ENCODE measurements around the gene MCM3AP. TPM values are rescaled to one million over a fixed set of nuclear protein-coding genes. Genes with fewer than 3 reads are reported as not detected.

MCM3AP gene
- total RNA-seq, 1 donor from 2014 or later: 58.8 TPM

DNA sequence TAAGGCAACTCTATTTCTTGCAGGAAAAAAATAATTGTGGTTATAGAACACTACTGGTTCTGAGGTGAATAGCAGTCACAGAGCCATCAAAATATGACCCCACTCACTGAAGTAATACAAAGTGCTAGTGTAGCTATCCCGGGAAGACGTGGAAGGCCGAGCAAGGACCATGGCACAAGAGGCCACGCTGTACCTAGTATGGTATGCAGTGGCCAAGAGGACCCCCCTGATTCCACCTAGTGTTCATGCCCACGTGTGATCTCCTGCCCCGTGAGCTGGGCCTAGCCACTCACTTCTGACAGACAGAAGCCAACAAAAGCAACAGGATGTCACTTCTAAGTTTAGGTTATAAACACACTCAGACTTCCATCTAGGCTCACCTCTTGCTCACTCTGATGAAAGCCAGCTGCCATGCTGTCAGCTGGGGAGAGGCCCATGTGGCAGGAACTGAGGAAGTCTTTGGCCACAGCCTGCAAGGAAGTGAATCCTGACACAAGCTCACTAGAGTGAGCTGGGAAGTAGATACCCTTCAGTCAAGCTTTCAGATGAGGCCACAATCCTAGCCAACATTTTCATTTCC lies 35.2 kb downstream of the MCM3AP start:
- no peak for DNase-seq
- Histone ChIP-seq H3K9me3 (replicated peaks) (no peaks in the 10 kb centered on the region), H3K27me3 (ENCODE audit: low read depth) (no peaks in the 10 kb centered on the region), H3K4me3 (no peak overlapping the region), H3K4me1 (peaks cover 25% of the 10 kb centered on the region), H3K27ac (replicated peaks) (peak overlapping the region; percentile 30), H3K36me3 (peaks cover 96% of the 10 kb centered on the region)
- intact Hi-C loops (cut with micrococcal nuclease): no loop called here
- TF ChIP-seq, protein P1, sequence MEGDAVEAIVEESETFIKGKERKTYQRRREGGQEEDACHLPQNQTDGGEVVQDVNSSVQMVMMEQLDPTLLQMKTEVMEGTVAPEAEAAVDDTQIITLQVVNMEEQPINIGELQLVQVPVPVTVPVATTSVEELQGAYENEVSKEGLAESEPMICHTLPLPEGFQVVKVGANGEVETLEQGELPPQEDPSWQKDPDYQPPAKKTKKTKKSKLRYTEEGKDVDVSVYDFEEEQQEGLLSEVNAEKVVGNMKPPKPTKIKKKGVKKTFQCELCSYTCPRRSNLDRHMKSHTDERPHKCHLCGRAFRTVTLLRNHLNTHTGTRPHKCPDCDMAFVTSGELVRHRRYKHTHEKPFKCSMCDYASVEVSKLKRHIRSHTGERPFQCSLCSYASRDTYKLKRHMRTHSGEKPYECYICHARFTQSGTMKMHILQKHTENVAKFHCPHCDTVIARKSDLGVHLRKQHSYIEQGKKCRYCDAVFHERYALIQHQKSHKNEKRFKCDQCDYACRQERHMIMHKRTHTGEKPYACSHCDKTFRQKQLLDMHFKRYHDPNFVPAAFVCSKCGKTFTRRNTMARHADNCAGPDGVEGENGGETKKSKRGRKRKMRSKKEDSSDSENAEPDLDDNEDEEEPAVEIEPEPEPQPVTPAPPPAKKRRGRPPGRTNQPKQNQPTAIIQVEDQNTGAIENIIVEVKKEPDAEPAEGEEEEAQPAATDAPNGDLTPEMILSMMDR (IDR thresholded peaks at IDR 0.05; ENCODE audit: borderline replicate concordance): no peak

DNA sequence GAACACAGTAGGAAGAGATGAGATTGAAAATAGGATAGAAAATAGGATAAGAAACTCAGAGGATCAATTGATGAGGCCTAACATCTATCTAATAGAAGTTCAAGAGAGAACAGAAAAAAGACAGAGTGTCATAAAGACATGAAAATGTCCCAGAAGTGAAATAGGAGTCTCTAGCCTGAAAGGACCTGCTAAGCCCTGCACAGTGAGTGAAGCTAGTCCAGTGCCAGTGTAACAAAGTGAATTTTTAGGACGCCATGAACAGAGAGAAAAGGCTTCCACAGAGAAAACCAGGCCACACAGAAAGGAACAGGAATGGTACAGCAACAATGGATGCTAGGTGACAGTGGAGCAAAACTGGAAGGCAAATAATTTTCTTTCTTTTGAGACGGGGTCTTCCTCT lies 36.6 kb downstream of the MCM3AP start:
- DNase-seq: no peak
- Histone ChIP-seq H3K27me3 (ENCODE audit: low read depth) (no peaks in the 10 kb centered on the region), H3K4me1 (peaks cover 11% of the 10 kb centered on the region), H3K9me3 (replicated peaks) (no peaks in the 10 kb centered on the region), H3K4me3 (no peak overlapping the region), H3K27ac (replicated peaks) (no peak overlapping the region), H3K36me3 (peaks cover 96% of the 10 kb centered on the region)
- intact Hi-C loops (cut with micrococcal nuclease): no loop called here
- TF ChIP-seq, protein P1 (IDR thresholded peaks at IDR 0.05; ENCODE audit: borderline replicate concordance): no peak

DNA sequence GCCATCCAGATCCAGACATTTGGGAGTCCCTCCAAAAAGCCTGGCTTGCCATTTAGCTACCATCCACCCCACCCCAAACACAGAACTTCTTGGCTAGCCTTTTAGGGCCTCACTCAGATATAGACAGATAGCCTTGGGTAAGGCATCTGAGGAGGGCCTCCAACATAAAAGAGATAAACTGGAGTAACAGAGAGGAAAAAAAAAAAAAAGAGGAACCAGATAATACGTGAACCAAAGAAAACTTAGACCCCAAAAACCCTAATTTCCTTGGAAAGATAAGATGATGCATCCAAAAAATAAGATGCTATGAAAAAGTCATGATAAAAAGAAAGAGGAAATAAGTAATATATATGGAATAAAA lies 37.0 kb downstream of the MCM3AP start:
- Histone ChIP-seq H3K4me1 (peaks cover 7% of the 10 kb centered on the region), H3K27ac (replicated peaks) (no peak overlapping the region), H3K4me3 (no peak overlapping the region), H3K9me3 (replicated peaks) (no peaks in the 10 kb centered on the region), H3K27me3 (ENCODE audit: low read depth) (no peaks in the 10 kb centered on the region), H3K36me3 (peaks cover 96% of the 10 kb centered on the region)
- TF ChIP-seq, protein P1 (IDR thresholded peaks at IDR 0.05; ENCODE audit: borderline replicate concordance): no peak
- intact Hi-C loops (cut with micrococcal nuclease): no loop called here
- DNase-seq: no peak

DNA sequence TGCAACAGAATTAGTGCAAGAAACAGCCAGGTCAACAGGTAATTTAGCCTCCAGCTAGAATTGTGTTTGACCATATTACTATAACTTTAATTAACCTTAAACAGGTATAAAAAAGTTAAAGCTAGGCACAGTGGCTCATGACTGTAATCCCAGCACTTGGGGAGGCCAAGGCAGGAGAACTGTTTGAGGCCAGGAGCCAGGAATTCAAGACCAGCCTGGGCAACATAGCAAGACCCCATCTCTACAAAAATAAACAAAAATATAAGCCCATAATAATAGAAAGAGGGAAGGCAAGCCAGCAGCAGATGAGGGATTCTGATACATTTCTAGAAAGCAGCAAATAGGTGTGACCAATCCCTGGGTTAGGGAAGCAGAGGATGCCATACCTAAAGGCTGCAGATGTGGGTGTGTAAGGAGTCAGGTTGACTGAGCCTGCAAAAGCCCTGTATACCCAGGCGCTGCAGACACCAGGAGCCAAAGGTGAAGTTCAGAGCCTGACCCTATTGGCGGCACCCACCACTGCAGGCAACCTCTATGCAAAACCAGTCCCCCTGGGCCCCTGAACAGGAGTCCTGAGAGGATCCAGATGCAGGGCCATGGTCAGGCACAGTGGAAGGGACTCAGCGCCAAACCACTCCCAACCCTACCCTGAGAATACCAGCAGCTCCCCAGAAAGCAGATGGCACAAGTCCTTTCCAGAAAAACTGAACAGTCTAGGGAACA lies 37.6 kb downstream of the MCM3AP start:
- H3K9me3 ChIP-seq (replicated peaks): no peaks in the 10 kb centered on the region
- peaks cover 96% of the 10 kb centered on the region for H3K36me3 ChIP-seq
- intact Hi-C loops (cut with micrococcal nuclease): no loop called here
- no peaks in the 10 kb centered on the region for H3K27me3 ChIP-seq (ENCODE audit: low read depth)
- H3K4me3 ChIP-seq: no peak overlapping the region
- no peak for DNase-seq
- no peak overlapping the region for H3K27ac ChIP-seq (replicated peaks)
- H3K4me1 ChIP-seq: peaks cover 3% of the 10 kb centered on the region
- TF ChIP-seq, protein P1 (IDR thresholded peaks at IDR 0.05; ENCODE audit: borderline replicate concordance): no peak

DNA sequence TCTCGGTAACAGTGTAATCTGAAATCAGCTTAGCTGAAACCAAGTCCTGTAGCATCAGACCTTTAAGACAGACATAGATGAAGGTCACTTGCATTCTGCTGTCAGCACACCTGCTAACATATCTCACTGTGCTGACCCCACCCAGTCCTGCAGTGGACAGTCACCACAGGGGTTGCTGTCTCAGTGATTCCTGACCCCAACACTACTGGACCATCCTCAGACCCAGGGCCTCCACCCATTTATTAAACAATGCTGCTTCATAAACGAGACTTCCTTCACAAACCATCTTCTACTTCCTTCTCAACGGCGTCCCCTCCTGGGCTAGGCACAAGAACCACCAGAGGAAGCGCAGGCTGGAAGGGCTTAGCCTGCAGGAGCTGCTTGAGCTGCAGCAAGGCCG lies 39.1 kb downstream of the MCM3AP start:
- no peak for DNase-seq
- no peak overlapping the region for H3K27ac ChIP-seq (replicated peaks)

More for the DNA sequence above, 39.1 kb downstream of the MCM3AP start:
- Histone ChIP-seq H3K4me1 (no peaks in the 10 kb centered on the region), H3K27me3 (ENCODE audit: low read depth) (no peaks in the 10 kb centered on the region), H3K9me3 (replicated peaks) (no peaks in the 10 kb centered on the region), H3K36me3 (peaks cover 95% of the 10 kb centered on the region), H3K4me3 (no peak overlapping the region)
- TF ChIP-seq, protein P1 (IDR thresholded peaks at IDR 0.05; ENCODE audit: borderline replicate concordance): no peak
- intact Hi-C loops (cut with micrococcal nuclease): no loop called here

Measured in left ventricle myocardium inferior (tissue), 1 donor.